Esophagus muscularis mucosa (tissue), 4 donors: ENCODE data around the gene SCRN2. TPM values are rescaled to one million over a fixed set of nuclear protein-coding genes. Genes with fewer than 3 reads are reported as not detected.

ENCODE experiments used
- DNase-seq: peaks from one replicate; pipeline ENCODE4 v3.0.0-alpha.2; 2017; ENCODE audit errors: extremely low spot score
- H3K27ac ChIP-seq, 4 donors: fragments of 200-600 bp; sonication (generic); replicated peaks in 1 of 4; 1 replicate in 3 of 4; 2 replicates in 1 of 4; pipeline ENCODE4 v1.5.1; 2016 to 2019; ENCODE audit warnings: mild to moderate bottlenecking in 1 of 4
- H3K27me3 ChIP-seq, 4 donors: fragments of 200-600 bp; sonication (generic); one replicate each; pipeline versions ENCODE4 v1.5.1 to v1.6.0; 2016 to 2019
- H3K36me3 ChIP-seq, 4 donors: fragments of 200-600 bp; sonication (generic); one replicate each; pipeline ENCODE4 v1.5.1; 2016 to 2019
- H3K4me1 ChIP-seq, 4 donors: fragments of 200-600 bp; sonication (generic); one replicate each; pipeline ENCODE4 v1.5.1; 2016 to 2019
- H3K4me3 ChIP-seq, 4 donors: fragments of 200-600 bp; sonication (generic); 1 replicate in 2 of 4; 2 replicates in 2 of 4; pipeline ENCODE4 v1.5.1; 2016 to 2019; ENCODE audit warnings: mild to moderate bottlenecking in 4 of 4, moderate library complexity in 1 of 4
- H3K9me3 ChIP-seq, 4 donors: fragments of 200-600 bp; sonication (generic); 1 replicate in 3 of 4; 2 replicates in 1 of 4; pipeline ENCODE4 v1.5.1; 2016 to 2019
- EP300 ChIP-seq: sonication (generic); formaldehyde crosslinking; IDR thresholded peaks from one replicate; pipeline ENCODE4 v1.6.1; 2017; ENCODE audit warnings: antibody characterized with exemption
- POLR2A ChIP-seq: fragments of 450-650 bp; IDR thresholded peaks from one replicate; pipeline ENCODE4 v1.6.1; 2017; ENCODE audit warnings: antibody characterized with exemption, moderate library complexity, mild to moderate bottlenecking, low read depth
- POLR2AphosphoS5 ChIP-seq, 2 donors: sonication (generic); formaldehyde crosslinking; IDR thresholded peaks; one replicate each; pipeline ENCODE4 v1.6.1; 2017; ENCODE audit warnings: antibody characterized with exemption in 2 of 2
- WGBS: methylation state at CpG from one replicate; pipeline ENCODE4 v1.1.5; 2018; 5-methylcytosine and 5-hydroxymethylcytosine counted together
- intact Hi-C: fragments of 100-400 bp; cut with DNase I; formaldehyde crosslinking; loops from one replicate; pipeline ENCODE4 v1.15.1; 2023
- total RNA-seq, 4 donors: library from RNA; depleted of rRNA; stranded (reverse); fragments of >200 nt; gene quantifications; one replicate each; pipeline versions ENCODE4 v1.1.0 to v1.2.1, GENCODE V29; 2016
- TF ChIP-seq, protein P1 (sequence below), 3 experiments: fragments of 200-600 bp in 2 of 3; fragments of 450-650 bp in 1 of 3; sonication (generic) in 2 of 3; IDR thresholded peaks; one replicate each; pipeline ENCODE4 v1.5.1; 2017 to 2019; ENCODE audit warnings: antibody characterized with exemption in 3 of 3, mild to moderate bottlenecking in 2 of 3, moderate library complexity in 1 of 3

SCRN2 gene
- total RNA-seq, 4 donors from 2014 or later = 9.6 to 34.0 (median 23.1) TPM

DNA sequence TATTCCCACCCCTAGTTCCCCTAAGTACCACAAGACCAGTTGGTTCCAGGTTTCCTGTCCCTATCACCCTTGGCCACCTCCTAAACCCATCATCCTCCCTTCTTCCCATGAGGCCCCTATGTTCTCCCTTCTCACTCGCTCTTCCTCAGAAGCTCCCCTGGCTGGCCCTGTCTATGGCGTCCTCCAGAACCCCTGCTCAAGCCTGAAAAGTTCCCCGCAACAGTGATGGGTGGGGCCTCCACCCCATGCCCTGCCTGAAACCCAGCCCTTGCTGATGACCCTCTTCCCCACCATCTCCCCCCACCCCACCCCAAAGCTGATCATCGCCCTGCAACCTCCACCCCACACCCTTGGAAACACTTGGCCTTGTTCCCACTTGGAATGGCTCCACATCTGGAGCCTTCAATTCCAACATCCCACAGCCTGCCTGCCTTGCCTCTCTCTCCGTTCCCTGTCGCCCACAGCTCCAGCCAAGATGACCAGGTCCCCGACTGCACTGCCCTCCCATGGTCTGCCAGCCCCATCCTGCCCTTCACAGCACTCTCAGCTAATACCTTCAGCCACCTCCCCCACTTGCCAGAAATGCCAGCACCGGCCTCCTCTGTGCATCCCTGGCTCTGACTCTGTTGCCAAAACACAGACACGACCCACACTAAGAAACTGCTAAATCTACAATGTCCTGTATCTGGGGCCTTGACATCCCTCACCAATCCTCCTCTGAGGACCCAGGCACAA is 30.0 kb downstream of the SCRN2 start:
- Histone ChIP-seq H3K4me3 (no peak overlapping the region), H3K4me1 (peaks cover 0 to 16% (median 0%) of the 10 kb centered on the region in 4 donors), H3K9me3 (no peaks in the 10 kb centered on the region), H3K36me3 (peaks cover 0 to 84% (median 78%) of the 10 kb centered on the region in 4 donors), H3K27me3 (no peaks in the 10 kb centered on the region), H3K27ac (no peak overlapping the region)
- TF ChIP-seq POLR2AphosphoS5 (IDR thresholded peaks at IDR 0.05) = no peak
- no peak for TF ChIP-seq POLR2A
- WGBS = 90% methylated on average over 6 of the region's 9 CpGs
- no peak for DNase-seq
- intact Hi-C loops = no loop called here

DNA sequence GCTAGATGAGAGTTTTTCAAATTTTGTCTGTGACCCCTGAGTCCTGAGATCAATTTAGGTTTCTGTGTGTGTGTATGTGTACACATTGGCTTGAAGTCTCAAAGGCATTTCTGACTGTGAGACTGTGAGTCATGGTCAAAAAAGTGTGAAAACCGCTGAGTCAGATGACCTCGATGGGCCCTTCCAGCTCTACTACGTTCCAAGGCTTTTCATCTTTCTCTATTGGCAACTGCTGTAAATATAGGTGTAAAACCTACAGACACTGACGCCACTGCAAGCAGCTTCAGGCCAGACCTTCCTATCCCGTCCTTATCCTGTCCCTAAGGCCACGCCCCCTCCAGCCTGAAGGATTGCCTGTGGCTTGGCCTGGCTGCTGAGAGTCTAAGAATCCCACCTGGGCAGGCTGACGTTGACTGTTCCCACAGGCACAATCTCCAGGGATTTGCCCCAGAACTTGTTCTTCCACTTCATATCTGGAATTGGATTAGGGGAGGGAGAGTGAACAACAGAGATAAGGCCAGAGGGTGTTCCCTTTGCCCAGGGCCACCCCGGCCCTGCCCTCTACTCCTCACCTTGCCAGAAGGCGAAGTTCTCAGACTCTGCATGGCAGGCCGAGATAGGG is 30.8 kb downstream of the SCRN2 start:
- peaks cover 0 to 16% (median 0%) of the 10 kb centered on the region in 4 donors for H3K4me1 ChIP-seq
- no peaks in the 10 kb centered on the region for H3K27me3 ChIP-seq
- intact Hi-C loops = no loop called here
- peaks cover 0 to 77% (median 71%) of the 10 kb centered on the region in 4 donors for H3K36me3 ChIP-seq
- H3K4me3 ChIP-seq = no peak overlapping the region
- H3K27ac ChIP-seq = no peak overlapping the region
- 45% methylated on average over 6 of the region's 10 CpGs for WGBS
- no peaks in the 10 kb centered on the region for H3K9me3 ChIP-seq
- TF ChIP-seq EP300 (no peak), POLR2A (no peak), POLR2AphosphoS5 (IDR thresholded peaks at IDR 0.05) (no peak)
- TF ChIP-seq, protein P1, sequence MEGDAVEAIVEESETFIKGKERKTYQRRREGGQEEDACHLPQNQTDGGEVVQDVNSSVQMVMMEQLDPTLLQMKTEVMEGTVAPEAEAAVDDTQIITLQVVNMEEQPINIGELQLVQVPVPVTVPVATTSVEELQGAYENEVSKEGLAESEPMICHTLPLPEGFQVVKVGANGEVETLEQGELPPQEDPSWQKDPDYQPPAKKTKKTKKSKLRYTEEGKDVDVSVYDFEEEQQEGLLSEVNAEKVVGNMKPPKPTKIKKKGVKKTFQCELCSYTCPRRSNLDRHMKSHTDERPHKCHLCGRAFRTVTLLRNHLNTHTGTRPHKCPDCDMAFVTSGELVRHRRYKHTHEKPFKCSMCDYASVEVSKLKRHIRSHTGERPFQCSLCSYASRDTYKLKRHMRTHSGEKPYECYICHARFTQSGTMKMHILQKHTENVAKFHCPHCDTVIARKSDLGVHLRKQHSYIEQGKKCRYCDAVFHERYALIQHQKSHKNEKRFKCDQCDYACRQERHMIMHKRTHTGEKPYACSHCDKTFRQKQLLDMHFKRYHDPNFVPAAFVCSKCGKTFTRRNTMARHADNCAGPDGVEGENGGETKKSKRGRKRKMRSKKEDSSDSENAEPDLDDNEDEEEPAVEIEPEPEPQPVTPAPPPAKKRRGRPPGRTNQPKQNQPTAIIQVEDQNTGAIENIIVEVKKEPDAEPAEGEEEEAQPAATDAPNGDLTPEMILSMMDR (IDR thresholded peaks at IDR 0.05) = no peak
- no peak for DNase-seq

DNA sequence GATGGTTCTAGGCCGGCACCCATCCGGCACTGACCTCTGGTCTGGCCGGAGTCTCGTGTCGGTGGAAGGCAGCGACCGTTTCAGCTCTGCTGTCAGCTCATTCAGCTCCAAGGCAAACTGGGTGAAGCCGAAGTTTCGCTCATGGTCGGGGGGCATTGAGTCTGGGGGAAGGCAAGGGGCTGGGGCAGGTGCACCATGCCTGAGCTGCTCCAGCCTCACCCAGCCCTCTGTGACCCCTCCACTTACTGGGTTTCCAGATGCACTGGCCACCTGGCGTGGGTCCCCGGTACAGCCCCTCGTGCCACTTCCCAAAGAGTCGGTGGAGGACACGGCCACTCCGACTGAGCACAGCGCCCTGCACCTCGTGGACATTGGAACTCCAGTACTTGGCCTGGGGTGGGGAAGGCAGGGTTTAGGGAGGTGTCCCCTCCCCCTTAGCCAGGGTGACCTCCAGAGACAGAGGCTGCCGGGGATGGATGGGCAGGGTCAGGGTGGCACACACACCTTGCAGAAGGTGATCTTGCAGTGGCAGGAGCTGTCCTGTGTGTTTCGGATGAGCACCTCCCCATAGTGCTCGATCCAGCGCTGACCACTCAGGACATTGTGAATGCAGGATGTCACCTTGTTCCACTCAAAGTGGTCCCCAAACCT is 32.1 kb downstream of the SCRN2 start:
- Histone ChIP-seq H3K9me3 (no peaks in the 10 kb centered on the region), H3K27me3 (peaks cover 0 to 7% (median 0%) of the 10 kb centered on the region in 4 donors), H3K36me3 (peaks cover 0 to 63% (median 58%) of the 10 kb centered on the region in 4 donors), H3K4me1 (peaks cover 0 to 16% (median 0%) of the 10 kb centered on the region in 4 donors), H3K27ac (no peak overlapping the region), H3K4me3 (no peak overlapping the region)
- WGBS = 91% methylated on average over 20 of the region's 22 CpGs
- DNase-seq = no peak
- intact Hi-C loops = loop anchor here (10.0 kb wide), 1 partner anchor 144 kb away; no protein-coding TSS in a partner anchor
- TF ChIP-seq, protein P1 (IDR thresholded peaks at IDR 0.05) = no peak
- no peak for TF ChIP-seq POLR2AphosphoS5 (IDR thresholded peaks at IDR 0.05)
- TF ChIP-seq POLR2A = no peak
- TF ChIP-seq EP300 = no peak

DNA sequence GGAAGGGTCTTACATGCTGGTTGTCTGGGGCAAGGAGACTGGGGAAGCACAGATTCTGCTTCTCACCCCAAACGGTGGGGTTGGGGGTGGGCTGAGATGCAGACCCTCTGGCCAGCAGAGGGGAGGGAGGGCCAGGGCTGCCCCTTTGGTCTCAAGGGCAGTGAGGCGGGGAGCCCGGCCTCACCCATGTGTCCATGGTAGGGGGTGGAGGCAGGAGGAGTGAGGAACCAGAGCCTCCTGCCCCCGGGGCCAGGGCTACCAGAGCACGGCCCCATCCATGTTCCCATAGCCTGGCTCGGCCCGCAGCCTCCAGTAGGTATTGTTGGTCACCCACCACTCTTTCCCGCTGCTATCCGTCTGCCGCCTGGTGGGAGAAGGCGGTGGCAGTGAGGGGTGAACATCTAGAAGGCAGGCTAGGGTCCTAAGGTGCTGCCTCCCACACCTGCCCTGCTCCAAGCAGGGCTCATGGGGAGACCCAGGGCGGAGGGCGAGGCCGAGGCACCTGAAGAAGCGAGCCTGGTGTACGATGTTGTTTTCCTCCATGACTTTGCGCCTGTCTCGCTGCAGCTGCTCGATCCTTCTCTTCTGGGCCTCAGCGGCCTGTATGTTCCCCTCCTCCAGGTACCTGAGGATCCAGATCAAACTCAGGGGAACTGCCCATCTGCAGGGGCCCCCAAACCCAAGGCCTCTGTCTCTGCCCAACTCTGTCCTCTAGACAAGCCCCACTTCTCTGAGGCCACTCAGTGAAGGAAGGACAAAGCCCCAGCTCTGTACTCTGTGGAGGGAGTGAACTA is 32.8 kb downstream of the SCRN2 start:
- intact Hi-C loops = loop anchor here (10.0 kb wide), 1 partner anchor 143 kb away; no protein-coding TSS in a partner anchor
- 91% methylated on average over 17 of the region's 20 CpGs for WGBS
- no peak for DNase-seq

More for the DNA sequence above, 32.8 kb downstream of the SCRN2 start:
- Histone ChIP-seq H3K36me3 (peaks cover 0 to 57% (median 50%) of the 10 kb centered on the region in 4 donors), H3K4me1 (peaks cover 0 to 16% (median 0%) of the 10 kb centered on the region in 4 donors), H3K4me3 (no peak overlapping the region), H3K9me3 (no peaks in the 10 kb centered on the region), H3K27me3 (peaks cover 0 to 11% (median 0%) of the 10 kb centered on the region in 4 donors), H3K27ac (no peak overlapping the region)
- TF ChIP-seq POLR2A (no peak), POLR2AphosphoS5 (IDR thresholded peaks at IDR 0.05) (no peak), EP300 (no peak)
- TF ChIP-seq, protein P1 (IDR thresholded peaks at IDR 0.05) = no peak
